ENCODE data around the gene GNAS-AS1. TPM values are rescaled to one million over a fixed set of nuclear protein-coding genes. Genes with fewer than 3 reads are reported as not detected.

The GNAS-AS1 gene
- total RNA-seq, 1 donor from 2014 or later, result 1.4 TPM

GRCh38 chr20:58815448-58815847 lies 35.3 kb downstream of the GNAS-AS1 start:
- intact Hi-C loops (cut with micrococcal nuclease), result no loop called here

DNA sequence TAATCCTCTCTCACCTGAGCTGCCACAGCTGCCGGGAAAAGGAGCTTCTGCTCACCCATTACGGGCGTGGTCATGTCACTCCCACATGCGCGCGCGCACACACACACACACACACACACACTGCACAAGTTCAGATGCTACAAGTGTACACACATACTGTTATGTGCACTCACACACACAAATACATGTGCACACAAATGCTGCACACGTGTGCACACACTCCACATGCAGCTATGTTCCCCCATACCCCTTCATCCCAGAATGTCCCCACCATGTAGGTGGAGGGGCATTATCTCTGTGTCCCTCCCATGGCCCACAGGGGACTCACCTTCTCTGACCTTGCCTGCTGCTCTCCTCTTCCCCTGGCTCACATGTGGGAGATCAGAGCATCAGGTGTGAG lies 37.3 kb downstream of the GNAS-AS1 start:
- intact Hi-C loops (cut with micrococcal nuclease), result no loop called here

- intact Hi-C loops (cut with micrococcal nuclease), result no loop called here
These were observed 39.4 kb downstream of the GNAS-AS1 start for GRCh38 chr20:58811334-58811733.

GRCh38 chr20:58810879-58811250 lies 39.8 kb downstream of the GNAS-AS1 start:
- intact Hi-C loops (cut with micrococcal nuclease), result no loop called here

DNA sequence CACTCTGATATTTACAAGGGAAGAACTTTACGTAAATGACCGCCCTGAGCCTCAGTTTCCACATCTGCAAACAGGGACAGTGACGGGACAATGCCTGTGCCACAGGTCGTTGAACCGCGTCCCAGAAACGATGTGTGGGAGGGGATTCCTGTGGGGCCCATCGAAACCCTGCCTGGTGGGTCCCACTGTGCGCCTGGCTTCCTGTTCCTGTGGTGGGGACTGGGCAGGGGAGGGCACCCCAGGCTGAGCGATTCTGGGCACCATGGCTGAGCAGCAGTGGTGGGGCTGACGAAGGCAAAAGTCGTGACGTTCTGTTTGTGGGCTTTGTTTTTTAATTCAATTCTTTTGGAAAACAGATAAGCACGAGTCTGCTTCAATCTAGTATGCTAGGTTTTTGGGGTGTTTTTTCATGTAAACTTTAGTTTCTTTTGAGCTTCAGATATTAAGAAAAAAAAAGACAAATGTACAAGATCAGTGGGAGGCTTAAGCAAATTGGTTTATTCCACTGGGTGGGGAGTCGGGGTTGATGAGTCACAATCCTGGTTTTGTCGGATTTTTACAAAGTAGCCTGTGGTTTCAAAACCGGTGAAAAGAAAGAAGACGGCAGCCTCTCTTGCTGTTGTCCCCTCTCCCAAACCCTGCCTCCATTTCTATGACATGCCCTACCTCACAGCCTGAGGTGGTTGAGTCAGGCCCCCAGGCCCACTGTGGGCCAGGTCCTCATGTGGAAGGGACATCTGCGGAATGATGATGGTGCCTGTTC lies 40.4 kb downstream of the GNAS-AS1 start:
- intact Hi-C loops (cut with micrococcal nuclease), result no loop called here

- intact Hi-C loops (cut with micrococcal nuclease), result no loop called here
These were observed 42.2 kb downstream of the GNAS-AS1 start for GRCh38 chr20:58808271-58809046.

- intact Hi-C loops (cut with micrococcal nuclease), result no loop called here
These were observed 42.9 kb downstream of the GNAS-AS1 start for GRCh38 chr20:58807801-58808200.

DNA sequence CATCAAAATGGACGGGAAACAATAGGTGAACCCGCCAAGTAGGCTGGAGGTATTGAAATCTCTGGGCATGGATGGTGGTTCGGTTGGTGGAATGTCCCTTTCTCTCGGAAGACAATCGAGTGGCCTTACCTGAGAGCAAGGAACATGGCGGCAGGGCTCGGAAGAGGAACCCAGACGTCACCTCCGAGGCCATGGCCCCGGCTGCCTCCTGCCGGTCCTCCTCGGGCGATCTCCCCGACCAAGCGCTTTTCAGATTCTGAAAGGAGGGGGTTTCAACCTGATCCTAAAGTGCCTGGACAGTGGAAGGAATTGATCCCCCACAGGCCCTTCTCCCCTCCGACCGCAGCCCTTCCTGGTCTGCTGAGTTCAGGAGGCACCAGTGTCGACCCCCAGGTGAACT lies 47.2 kb downstream of the GNAS-AS1 start:
- intact Hi-C loops (cut with micrococcal nuclease), result no loop called here

DNA sequence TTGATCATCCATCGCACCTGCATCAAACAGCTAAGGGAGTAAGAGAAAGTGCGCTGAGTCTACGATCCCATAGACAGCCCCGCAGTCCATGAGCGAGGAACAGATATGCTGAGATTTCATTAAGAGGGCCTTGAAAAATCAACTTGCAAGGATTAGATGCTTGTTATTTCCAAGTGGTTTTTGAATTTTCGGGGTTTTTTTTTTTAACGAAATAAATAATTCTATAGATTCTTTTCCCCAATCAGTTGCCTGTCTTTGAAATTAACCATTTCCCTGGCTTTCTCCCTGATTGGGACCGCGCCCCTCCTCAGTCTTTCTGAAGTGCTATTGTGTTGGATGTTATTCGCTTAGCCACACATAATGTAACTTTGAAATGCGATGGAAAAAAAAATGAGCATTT lies 48.6 kb downstream of the GNAS-AS1 start:
- intact Hi-C loops (cut with micrococcal nuclease), result no loop called here

- intact Hi-C loops (cut with micrococcal nuclease), result no loop called here
These were observed 50.4 kb downstream of the GNAS-AS1 start for GRCh38 chr20:58800134-58800871.

DNA sequence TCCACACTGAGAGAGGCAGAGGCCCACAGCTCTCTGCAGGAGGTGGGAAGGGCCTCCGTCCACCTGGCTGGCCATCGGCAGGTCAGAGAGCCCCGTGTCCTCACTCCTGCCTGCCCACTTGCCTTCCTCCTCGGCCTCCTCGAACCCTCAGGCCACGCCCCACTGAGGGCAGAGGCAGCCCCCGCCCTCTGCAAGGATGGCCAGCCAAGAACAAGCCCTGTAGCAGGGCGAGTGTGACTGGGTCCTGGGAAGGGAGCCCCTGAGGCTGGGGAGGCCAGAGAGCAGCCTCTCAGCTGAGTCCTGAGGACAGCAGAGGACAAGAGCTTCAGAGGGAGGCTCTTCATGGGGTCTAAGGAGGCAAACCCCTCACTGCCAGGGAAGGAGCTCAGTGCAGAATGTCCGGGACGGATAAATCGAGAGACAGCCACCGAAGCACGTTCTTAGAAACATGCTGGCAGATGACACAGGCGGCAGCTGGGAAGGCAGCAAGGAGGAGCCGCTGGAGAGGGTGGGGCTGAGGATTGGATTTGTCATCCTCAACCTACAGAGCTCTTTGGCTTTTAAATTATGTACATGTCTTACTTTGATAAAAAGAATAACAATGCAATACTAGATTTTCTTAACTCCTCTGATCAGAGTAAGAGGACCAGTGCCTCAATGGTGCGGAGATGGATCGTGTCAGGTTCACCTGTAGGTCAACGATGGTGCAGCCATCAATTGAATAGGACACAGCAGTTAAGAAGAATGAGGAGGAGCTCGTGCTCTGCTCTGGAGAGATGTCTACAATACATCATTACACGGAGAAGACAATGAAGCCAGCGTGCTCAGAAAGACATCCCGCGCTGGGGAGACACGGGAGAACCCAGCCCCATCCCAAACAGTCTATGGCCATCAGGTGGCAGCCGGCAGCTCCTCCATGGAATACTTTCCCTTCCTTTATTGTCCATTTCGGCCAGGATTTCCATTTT lies 53.0 kb downstream of the GNAS-AS1 start:
- intact Hi-C loops (cut with micrococcal nuclease), result no loop called here

DNA sequence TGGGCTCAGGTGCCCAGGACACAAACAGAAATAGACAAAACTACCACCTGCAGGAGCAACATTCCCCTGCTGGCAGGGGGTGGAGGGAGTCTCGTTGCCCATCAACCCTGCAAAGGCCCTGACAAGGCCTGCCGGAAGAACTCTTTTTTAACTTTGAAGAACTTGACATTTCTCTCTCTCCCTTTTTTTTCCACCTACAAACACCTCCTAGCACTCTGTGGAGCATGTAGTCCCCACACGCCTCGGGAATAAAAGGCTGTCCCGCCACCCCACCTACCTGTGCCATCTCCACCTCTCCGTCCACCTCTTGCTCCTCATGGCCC lies 54.8 kb downstream of the GNAS-AS1 start:
- intact Hi-C loops (cut with micrococcal nuclease), result no loop called here

DNA sequence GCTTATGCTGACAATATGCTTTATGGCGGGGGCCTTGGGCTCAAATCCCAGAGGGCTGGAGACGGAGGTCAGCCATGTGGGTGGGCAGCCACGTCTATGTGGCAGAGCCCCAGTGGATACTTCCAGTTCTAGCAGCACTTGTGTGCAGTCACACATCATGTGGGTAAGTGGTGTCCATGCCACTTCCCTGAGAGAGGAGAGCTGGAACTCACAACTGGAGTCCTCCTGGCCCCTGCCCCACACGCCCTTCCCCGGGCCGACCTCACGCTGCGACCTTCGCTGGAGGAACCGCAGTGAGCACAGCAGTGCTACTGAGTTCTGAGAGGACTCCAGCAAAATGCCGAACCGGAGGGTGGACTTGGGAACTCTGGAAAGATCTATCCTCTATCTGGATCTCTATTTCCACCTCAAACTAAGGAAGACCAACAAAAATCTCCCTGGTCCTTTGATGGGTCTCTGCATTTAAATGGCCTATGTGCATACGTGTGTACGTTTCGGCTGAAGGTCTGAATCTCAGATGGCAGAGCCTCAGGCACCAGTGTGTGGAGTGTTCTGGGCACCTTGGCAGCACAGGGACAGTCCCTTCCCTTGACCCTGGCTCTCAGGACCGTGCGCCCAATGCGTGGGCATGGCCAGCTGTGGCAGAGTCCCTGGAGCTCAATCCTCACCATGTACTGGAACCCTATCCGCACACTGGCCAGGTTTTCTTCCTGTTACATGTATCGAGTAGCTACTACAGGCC lies 55.4 kb downstream of the GNAS-AS1 start:
- intact Hi-C loops (cut with micrococcal nuclease), result no loop called here

DNA sequence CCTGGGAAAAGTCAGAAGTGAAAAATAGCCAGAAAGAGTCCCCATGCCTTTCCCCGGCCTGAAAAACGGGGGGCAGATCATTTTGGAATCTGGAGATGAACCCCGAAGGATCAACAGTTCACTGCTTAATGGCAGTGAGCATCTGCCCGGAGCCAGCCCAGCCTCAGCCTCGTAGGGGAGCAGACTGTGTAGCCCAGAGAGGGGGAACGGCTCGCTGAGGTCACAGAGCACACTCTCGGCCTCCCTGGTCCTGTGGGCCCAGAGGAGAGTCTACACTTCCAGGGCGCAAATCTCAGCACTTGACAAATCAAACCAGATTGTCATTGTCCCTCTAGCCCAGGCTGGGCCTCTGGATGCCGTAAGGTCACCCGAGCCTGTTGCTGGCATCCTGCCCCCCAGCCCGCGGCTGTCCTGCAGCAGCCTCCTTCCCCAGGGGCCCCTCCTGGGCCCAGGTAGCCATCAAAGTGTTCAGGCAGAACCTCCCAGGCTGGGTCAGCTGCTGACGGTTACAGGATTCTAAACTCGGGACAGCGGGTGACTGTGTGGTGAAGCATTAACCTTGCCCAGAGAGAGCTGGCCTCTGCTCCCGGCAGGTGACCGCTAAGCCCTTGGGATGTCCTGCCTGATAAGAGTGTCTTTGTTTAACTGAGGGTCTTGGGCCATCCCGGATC lies 56.1 kb downstream of the GNAS-AS1 start:
- intact Hi-C loops (cut with micrococcal nuclease), result no loop called here

- intact Hi-C loops (cut with micrococcal nuclease), result no loop called here
These were observed 56.9 kb downstream of the GNAS-AS1 start for GRCh38 chr20:58793512-58794420.

- intact Hi-C loops (cut with micrococcal nuclease), result no loop called here
These were observed 58.3 kb downstream of the GNAS-AS1 start for GRCh38 chr20:58792426-58792825.

- intact Hi-C loops (cut with micrococcal nuclease), result no loop called here
These were observed 59.4 kb downstream of the GNAS-AS1 start for GRCh38 chr20:58791286-58791685.

- intact Hi-C loops (cut with micrococcal nuclease), result no loop called here
These were observed 60.2 kb downstream of the GNAS-AS1 start for GRCh38 chr20:58790454-58790853.

All from T-helper 2 cell treated with Interferon-gamma antibody and Interleukin-4, amounts not matched to agents 100 ng/mL and 5 ng/mL, for 36 hours (primary cell).